WI38 (cell line): ENCODE measurements around the gene PHACTR4.
"Not testable (repeated sequence)": the region's sequence is repeated elsewhere in the genome, so short reads cannot be mapped to it uniquely, and the experiment has no call there.

Experiments
- H3K4me3 ChIP-seq: 2 replicates; pipeline ENCODE4 v1.5.1; 2011; ENCODE audit warnings: low read depth, mild to moderate bottlenecking, control low read depth, low read length
- CTCF ChIP-seq: IDR thresholded peaks from 2 replicates; pipeline ENCODE4 v1.5.1; 2012; ENCODE audit warnings: low read depth, mild to moderate bottlenecking, control low read depth, low read length

The PHACTR4 gene

GRCh38 chr1:28470146-28470545, 100.6 kb downstream of the PHACTR4 start:
- no peak for TF ChIP-seq CTCF
- H3K4me3 ChIP-seq = no peak overlapping the region

- not testable (repeated sequence) for H3K4me3 ChIP-seq
Observed at GRCh38 chr1:28479497-28479896, 110.0 kb downstream of the PHACTR4 start.

GRCh38 chr1:28480308-28480707, 110.8 kb downstream of the PHACTR4 start:
- TF ChIP-seq CTCF = no peak
- H3K4me3 ChIP-seq = no peak overlapping the region

GRCh38 chr1:28482138-28482537, 112.6 kb downstream of the PHACTR4 start:
- no peak for TF ChIP-seq CTCF
- no peak overlapping the region for H3K4me3 ChIP-seq

GRCh38 chr1:28482702-28483101, 113.2 kb downstream of the PHACTR4 start:
- no peak for TF ChIP-seq CTCF

GRCh38 chr1:28494737-28495136, 125.2 kb downstream of the PHACTR4 start:
- H3K4me3 ChIP-seq = no peak overlapping the region
- TF ChIP-seq CTCF = no peak

More at GRCh38 chr1:28482702-28483101, 113.2 kb downstream of the PHACTR4 start:
- H3K4me3 ChIP-seq = no peak overlapping the region

GRCh38 chr1:28499553-28499952, 130.0 kb downstream of the PHACTR4 start:
- TF ChIP-seq CTCF = no peak
- no peak overlapping the region for H3K4me3 ChIP-seq

GRCh38 chr1:28501925-28502324, 132.4 kb downstream of the PHACTR4 start:
- no peak for TF ChIP-seq CTCF
- no peak overlapping the region for H3K4me3 ChIP-seq
